ENCODE measurements around the gene SPAG6.

SPAG6 gene

GRCh38 chr10:22438711-22439110 is 93.4 kb downstream of the SPAG6 start:
- peak overlapping the region; percentile 77; the same call in 1 of the 2 replicates for H3K4me3 ChIP-seq (ENCODE audit: low read depth, low read length)
- TF ChIP-seq, protein P1, sequence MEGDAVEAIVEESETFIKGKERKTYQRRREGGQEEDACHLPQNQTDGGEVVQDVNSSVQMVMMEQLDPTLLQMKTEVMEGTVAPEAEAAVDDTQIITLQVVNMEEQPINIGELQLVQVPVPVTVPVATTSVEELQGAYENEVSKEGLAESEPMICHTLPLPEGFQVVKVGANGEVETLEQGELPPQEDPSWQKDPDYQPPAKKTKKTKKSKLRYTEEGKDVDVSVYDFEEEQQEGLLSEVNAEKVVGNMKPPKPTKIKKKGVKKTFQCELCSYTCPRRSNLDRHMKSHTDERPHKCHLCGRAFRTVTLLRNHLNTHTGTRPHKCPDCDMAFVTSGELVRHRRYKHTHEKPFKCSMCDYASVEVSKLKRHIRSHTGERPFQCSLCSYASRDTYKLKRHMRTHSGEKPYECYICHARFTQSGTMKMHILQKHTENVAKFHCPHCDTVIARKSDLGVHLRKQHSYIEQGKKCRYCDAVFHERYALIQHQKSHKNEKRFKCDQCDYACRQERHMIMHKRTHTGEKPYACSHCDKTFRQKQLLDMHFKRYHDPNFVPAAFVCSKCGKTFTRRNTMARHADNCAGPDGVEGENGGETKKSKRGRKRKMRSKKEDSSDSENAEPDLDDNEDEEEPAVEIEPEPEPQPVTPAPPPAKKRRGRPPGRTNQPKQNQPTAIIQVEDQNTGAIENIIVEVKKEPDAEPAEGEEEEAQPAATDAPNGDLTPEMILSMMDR (IDR thresholded peaks at IDR 0.05; ENCODE audit: insufficient read depth, low read depth, low read length, missing control alignments), result no peak

GRCh38 chr10:22442063-22442462 is 96.8 kb downstream of the SPAG6 start:
- no peak overlapping the region for H3K4me3 ChIP-seq (ENCODE audit: low read depth, low read length)
- DNase-seq (ENCODE audit: low read depth), result no peak
- TF ChIP-seq, protein P1 (IDR thresholded peaks at IDR 0.05; ENCODE audit: insufficient read depth, low read depth, low read length, missing control alignments), result no peak

More at GRCh38 chr10:22438711-22439110, 93.4 kb downstream of the SPAG6 start:
- DNase-seq (ENCODE audit: low read depth), result no peak

DNA sequence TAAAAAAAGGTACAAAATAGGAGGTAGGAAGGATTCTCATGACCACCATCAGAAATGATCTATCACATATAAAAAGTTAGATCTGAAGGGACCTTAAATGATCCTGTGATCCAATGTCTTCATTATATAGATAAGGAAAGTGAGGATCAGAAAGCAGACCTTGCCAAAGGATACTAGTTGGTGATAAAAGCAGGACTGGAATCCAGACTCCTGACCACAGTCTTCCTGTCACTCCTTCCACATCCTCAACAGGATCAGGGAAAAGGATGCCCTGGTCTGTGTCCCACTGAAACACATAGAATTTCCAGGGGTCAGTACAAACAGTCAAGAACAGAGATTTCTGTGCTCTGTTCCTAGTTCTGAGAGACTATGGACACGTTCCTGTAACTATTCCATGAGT is 97.2 kb downstream of the SPAG6 start:
- DNase-seq (ENCODE audit: low read depth), result no peak
- TF ChIP-seq, protein P1 (IDR thresholded peaks at IDR 0.05; ENCODE audit: insufficient read depth, low read depth, low read length, missing control alignments), result no peak
- H3K4me3 ChIP-seq (ENCODE audit: low read depth, low read length), result no peak overlapping the region

DNA sequence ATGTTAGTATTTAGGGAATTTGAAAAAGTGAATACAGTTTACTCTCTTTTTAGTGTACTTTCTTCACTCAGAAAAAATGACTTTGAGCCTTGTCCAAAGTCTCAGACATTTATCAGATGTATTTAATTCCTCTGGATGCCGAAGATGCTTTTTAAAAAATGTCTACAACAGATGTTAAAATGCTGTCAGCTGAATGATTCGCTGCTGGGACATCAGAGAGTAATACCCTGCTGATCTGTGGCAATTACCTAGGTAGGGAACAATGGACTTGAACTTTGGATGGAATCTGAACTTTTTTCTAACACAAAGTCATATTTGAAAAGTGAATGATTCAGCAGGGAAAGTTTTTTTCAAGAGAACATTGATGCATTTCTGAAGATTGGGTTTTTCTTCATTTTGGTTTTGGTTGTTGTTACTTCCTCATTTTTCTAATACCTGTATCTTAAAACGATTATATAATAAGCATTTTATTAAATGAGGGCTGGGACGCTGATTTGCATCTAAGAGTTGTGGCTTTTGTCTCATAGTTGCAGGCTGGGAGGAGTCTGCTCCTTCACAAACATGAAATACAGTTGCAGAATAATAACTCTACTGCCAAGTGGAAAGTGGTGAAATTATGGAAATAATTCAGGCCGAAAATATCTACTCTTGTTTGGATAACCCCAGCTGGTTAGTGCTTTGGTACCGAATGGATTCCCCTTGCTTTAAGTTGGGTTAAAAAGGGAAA is 98.0 kb downstream of the SPAG6 start:
- TF ChIP-seq, protein P1 (IDR thresholded peaks at IDR 0.05; ENCODE audit: insufficient read depth, low read depth, low read length, missing control alignments), result no peak
- H3K4me3 ChIP-seq (ENCODE audit: low read depth, low read length), result no peak overlapping the region
- peak; percentile 36 for DNase-seq (ENCODE audit: low read depth)

DNA sequence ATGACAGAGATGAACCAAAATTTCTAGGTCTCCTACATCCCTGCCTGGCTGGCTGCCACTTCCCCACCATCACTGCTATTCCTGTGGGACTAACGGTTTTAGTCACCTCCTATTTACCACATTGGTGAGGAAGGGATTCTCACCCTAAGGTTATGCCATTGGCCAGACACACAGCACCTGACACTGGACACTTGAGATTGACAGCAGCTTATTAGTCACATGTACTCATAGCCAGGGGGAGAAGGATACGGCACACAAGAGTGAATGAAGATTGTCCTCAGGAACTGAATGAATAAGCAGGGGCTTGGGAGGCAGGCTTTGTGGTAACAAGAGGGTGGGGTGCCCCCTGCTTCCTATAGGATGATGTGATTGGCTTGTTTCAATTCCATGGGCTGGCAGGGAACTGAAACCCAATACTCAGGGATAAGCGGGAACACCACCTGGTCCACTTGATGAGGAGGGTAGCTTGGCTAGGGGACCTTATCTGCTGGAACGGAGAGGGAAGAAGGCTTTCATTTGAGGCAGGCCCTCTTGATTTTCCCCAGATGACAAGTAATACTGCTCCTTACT is 99.0 kb downstream of the SPAG6 start:
- TF ChIP-seq, protein P1 (IDR thresholded peaks at IDR 0.05; ENCODE audit: insufficient read depth, low read depth, low read length, missing control alignments), result no peak
- no peak overlapping the region for H3K4me3 ChIP-seq (ENCODE audit: low read depth, low read length)
- no peak for DNase-seq (ENCODE audit: low read depth)

- TF ChIP-seq, protein P1 (IDR thresholded peaks at IDR 0.05; ENCODE audit: insufficient read depth, low read depth, low read length, missing control alignments), result no peak
- H3K4me3 ChIP-seq (ENCODE audit: low read depth, low read length), result no peak overlapping the region
- DNase-seq (ENCODE audit: low read depth), result no peak
These were observed 100.2 kb downstream of the SPAG6 start for GRCh38 chr10:22445495-22445894.

Measured in GM12865 (cell line).